GM18951 (cell line): ENCODE data around the gene SLC25A51.

Experiments
- POLR2A ChIP-seq: IDR thresholded peaks from 4 replicates; pipeline ENCODE4 v1.6.1; 2011; ENCODE audit warnings: mild to moderate bottlenecking; ENCODE audit not compliant: insufficient read length, insufficient read depth; ENCODE audit errors: extremely low read depth
- in situ Hi-C: fragments of 300-500 bp; cut with MboI; formaldehyde crosslinking; loops from one replicate; pipeline ENCODE4 v1.12.0; 2022; ENCODE audit warnings: low sequenced_read_pairs, mixed read lengths, inconsistent platforms; ENCODE audit not compliant: unreplicated experiment

SLC25A51 gene

DNA sequence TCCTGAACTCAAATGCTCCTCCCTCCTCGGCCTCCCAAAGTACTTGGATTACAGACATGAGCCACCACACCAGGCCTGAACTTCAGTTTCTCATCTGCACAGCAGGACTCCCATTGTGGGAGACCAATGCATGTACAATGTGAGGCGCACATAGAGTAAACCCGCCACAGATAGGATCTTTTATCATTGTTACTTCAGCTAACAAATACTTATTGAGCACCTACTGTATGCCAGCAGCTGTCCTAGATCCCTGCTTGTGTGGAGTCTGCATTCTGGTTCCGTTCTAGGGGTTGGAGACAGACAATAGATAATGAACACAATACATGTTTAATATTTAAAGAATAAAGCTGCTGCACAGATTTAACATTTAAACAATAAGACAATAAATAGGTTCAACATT, 6.3 kb upstream of the SLC25A51 start:
- in situ Hi-C loops: loop anchor here (5.0 to 10.0 kb wide), 2 partner anchors 175 to 452 kb away; no protein-coding TSS in a partner anchor
- TF ChIP-seq POLR2A: no peak

DNA sequence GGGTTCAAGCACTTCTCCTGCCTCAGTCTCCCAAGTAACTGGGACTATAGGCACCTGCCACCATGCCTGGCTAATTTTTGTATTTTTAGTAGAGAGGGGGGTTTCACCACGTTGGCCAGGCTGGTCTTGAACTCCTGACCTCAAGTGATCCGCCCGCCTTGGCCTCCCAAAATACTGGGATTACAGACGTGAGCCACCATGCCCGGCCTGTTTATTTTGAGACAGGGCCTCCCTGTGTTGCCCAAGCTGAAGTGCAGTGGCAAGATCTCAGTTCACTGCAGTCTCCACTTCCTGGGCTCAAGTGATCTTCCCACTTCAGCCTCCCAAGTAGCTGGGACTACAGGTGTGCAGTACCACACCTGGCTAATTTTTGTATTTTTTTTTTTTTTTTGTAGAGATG, 5.9 kb upstream of the SLC25A51 start:
- in situ Hi-C loops: loop anchor here (5.0 to 10.0 kb wide), 2 partner anchors 175 to 452 kb away; no protein-coding TSS in a partner anchor

DNA sequence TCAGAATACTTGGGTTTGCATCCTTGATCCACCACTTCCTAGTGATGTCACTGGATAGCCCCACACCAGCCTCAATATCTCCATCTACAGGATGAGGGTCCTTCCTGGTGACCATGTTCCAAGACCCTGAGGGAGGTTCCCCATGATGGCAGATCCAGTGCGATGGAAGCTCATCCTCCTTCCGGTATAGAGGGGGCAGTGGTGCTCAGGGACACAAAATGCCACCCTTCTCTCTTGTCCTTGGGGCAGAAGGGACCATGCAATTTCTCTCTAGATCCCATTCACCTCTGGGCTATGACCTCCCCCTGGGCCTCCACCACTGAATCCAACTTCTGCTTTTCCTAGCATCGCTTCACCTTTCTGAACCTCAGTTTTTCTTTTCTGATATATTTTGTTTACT, 5.4 kb upstream of the SLC25A51 start:
- TF ChIP-seq POLR2A: no peak
- in situ Hi-C loops: no loop called here

DNA sequence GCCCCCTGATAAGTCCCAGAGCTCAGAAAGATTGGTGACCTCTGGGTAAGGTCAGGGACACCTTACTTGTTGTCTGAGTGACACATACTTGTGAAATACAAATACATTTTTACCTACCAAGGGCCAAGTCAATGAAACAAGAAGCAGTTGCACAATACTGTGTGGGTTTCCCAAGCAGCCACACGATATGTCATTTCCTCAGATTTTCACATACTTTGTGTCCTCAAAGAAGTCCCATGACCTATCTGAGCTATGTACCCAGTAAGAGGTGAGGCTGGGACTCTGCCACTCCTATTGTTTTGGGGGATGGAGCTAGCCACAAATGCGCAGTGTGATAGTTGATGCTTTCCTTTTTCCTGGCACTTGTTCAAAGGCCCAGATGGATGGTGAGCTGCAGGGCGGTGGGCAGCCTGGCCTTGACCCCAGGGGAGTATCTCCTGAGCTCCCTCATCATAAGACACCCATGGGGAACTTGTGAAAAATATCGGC, 4.8 kb upstream of the SLC25A51 start:
- TF ChIP-seq POLR2A: no peak
- in situ Hi-C loops: no loop called here

DNA sequence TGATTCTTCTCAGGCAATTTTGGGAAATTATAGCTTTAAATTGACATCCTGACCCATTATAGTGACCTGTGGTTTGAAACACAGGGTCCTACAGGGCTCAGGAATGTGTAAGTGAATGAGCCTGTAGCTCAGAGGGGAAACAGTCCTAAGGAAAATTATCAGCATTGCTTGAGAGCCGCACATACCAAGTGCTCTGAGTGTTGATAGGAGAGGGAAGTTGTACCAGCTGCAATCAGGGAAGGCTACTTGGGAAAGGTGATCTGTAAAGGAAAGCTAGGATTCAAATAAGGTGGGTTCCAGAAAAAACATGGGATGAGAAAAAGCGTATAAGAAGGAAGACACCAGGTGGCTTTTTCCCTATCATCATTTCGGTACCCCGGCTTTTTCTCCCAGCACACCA, 4.4 kb upstream of the SLC25A51 start:
- in situ Hi-C loops: no loop called here
- TF ChIP-seq POLR2A: no peak

DNA sequence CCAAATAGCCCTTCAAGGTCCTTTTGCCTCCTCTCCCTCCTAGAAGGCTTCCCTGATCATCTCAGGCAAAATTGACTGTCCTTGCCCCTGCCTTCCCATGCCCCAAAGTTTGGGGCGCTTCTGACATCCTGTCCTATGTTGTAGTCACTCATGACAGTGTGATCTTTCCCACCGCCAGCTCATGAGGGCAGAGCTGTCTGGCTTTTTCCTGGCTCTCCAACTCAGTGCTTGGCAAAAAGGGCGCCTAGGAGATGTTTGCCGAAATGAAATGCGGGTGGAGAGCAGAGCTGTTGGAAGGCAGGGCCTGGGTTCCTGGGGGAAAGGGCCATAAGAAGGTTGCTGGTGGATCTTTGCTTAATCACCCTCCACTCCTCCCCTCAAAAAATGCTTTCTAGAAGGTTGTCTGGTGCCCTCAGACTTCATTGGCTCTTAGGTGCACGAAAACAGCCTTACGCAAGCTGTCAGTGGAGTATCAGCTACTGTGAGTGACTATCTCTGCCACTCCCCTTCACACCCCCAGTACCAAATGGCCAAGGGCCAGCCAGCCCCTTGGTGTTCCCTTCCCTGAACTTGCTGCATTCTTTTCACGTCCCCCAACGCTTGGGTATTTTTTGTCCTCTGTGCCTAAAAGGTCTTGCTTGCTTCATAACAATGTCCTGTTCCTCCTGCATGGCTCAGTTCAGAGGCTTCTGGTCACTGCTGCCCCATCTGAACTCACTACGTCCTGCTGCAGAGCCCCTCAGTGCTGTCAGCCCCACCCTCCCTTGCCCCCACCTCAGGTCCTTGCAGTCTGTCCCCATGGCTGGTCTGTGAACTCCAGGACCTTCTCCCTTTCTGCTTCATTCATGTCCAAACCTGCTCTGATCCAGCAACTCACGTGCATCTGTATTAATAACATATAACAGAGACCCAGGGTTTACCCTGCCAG, 2.6 kb upstream of the SLC25A51 start:
- TF ChIP-seq POLR2A: no peak
- in situ Hi-C loops: no loop called here

DNA sequence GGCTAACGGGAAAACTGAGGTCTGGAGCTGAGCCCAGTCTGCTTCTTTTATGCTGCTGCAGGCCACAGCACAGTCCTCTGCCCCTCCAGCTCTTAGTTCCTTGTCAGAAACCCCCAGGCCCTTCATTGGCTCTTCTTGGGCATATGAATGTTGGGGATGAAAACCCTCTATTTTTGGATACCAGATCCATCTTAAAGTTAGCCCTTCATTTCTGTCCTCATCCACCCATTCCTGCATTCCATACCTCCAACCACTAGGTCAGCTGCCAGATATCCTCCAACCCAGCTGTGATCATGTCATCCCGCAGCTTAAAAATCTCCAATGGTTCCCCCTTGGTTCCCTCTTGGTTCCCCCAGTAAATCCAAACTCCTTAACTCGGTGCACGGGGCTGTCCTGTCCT, 1.8 kb upstream of the SLC25A51 start:
- in situ Hi-C loops: no loop called here
- TF ChIP-seq POLR2A: no peak

DNA sequence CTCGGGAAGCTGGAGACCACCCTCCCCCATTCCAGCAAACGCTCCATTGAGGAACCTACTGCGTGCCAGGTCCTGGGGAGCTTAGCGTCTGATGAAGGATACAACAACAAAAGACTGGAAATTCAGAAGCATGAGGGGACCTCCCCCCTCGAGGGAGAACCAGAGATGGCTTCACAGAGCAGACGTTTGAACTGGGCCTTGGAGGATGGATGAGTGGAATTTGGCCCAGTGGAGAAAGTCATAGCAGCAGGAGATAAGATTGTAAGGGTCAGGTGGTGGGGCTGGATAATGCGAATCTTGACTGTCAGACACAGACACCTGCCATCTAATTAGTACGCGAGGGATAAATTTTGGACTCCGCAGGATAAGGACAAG, 1.2 kb upstream of the SLC25A51 start:
- in situ Hi-C loops: no loop called here
- TF ChIP-seq POLR2A: no peak

DNA sequence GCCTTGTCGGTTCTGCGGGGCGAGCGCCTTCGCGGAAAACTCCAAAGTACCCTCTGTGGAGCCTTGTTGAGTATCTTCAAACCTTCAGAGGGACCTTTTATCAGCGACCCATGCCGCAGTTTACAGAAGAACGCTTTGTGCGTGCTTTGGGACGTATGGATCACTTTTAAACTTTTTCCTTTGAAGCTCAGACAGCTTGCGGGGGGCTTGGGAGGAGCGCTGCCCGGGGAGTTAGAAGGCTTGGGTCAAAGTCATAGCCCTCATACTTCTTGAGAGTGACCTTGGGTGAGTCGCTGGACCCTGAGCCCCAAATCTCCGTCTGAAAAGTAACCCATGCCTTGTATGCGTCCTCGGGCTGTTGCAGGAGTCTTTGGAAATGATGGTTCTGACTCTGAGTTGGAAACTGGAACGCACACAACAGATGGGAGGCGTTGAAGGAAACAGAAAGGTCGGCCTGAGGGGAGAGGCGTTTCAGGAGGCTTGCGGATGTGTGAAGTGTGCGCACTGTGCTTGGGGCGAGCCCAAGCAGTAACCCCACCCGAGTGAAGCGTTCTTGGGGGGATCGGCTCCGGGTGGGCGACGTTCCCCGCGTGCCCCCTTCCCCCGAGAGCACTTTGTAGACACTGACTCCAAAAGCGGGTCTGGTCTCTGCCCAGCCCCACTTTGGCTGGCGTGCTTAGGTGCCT, 661 bp upstream of the SLC25A51 start:
- in situ Hi-C loops: no loop called here

DNA sequence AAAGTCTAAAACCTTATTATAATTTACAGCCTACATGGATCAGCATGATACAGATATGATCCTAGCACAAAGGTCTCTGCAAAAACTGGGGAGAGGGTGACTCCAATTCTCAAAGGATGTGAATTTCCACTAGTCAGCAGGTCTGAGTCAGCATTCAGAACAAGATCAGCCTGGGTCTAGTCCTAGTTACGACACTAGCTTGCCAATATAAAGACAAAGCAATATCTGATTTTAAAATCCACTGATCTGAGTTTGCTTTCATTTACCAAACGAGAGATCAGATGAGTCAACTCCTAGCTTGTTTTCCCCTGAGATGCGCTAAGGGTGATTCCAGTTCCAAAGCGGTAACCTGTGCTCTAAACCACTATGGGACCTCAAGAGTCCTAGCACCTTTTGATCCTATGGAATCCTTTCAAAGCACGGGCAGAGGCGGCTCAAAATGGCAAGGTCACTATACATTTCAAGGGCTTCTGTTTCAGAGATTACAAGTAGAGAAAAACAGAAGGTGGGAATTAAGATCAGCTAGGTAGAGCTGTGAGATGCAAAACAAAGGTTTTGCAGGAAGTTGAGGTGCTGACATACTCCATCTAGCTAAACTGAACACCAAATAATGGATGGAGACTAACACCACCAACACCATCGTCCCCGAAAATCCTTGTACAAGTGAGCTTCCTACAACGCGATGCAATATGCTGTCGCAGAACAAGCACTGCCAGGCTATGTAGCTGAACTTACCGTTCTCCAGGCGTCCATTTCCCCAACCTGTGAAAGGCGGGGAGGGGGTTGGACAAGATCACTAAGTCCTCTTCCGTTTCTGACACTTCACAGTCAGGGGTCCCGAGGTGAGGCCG, 906 bp downstream of the SLC25A51 start:
- in situ Hi-C loops: no loop called here
- TF ChIP-seq POLR2A: no peak

More for the DNA sequence above, 661 bp upstream of the SLC25A51 start:
- TF ChIP-seq POLR2A: no peak

DNA sequence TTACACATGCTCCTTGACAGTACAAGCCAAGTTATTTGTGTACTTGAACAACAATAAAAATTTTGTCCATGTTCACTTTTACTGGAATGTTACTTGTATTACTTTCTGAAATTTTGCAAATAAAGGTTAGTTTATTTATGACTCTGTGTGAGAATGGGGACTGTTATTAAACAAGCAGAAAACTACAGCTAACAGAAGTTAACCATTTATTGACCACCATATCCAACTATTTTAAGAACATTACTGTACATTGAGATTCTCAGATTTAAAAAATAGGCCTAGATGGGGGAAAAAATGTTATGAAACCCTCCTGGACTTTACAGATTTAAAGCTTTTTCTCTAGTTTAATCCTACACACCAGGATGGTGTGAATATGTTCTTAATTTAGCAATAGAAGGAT, 1.8 kb downstream of the SLC25A51 start:
- in situ Hi-C loops: no loop called here

DNA sequence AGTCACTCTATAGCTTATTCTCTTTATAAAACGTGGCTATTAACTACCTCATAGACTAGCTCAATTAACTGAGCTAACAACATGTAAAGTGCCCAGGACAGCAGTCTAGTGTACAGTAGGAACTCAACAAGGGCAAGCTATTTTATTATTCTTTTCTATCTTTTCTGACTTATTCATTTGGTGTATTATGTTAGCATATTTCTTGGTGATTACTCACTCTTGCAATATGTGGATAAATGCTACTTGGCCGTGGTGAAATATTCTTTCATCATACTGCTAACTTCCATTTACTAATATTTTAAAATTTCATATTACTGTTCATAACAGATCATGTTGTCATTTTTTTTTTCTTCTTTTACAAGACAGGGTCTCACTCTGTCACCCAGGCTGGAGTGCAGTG, 4.9 kb downstream of the SLC25A51 start:
- TF ChIP-seq POLR2A: no peak
- in situ Hi-C loops: no loop called here

More for the DNA sequence above, 1.8 kb downstream of the SLC25A51 start:
- TF ChIP-seq POLR2A: no peak

DNA sequence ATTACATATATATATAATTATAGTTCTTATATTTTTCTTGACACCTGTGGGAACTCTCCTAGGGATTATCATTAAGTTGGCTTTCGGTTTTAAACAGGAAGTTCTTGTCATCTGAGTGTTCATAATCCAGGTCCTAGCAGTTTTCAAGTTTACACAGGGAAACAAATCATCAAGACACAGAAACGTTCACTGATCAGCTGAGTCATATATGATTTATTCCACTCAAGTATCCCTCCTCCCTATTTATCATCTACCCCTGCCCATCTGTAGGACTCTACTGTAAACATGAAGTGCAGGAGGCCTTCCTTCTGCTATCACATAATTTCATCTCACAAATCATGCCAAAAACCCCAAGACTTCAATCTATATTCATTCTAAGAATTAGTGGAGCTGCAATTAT, 6.3 kb downstream of the SLC25A51 start:
- TF ChIP-seq POLR2A: no peak
- in situ Hi-C loops: no loop called here
